ENCODE data around the gene MAP4.

MAP4 gene

GRCh38 chr3:47868306-47868705 lies 147.9 kb downstream of the MAP4 start:
- in situ Hi-C loops (cut with MboI; ENCODE audit: low sequenced_read_pairs), result loop anchor here (25.0 kb wide), 1 partner anchor 294 kb away; no protein-coding TSS in a partner anchor

GRCh38 chr3:47867451-47868044 lies 148.7 kb downstream of the MAP4 start:
- in situ Hi-C loops (cut with MboI; ENCODE audit: low sequenced_read_pairs), result loop anchor here (25.0 kb wide), 1 partner anchor 295 kb away; no protein-coding TSS in a partner anchor

DNA sequence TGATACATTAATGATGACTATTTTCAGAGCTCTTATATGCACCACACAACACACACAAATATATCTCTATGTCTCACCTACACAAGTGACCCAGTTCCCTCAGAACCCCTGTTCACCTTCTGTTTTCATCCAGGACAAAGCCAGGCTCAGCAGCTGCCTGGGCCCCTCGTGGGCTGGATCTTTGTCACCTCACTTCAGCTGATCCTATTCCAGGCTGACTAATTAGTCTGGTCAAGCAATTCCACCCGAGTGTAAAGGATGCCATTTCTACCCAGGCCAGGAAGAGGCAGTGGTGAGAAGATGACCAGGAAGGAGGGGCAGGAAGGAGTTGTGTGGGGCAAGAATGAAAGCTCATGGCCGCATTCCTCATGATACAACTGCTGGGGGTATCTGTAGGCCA lies 151.0 kb downstream of the MAP4 start:
- in situ Hi-C loops (cut with MboI; ENCODE audit: low sequenced_read_pairs), result loop anchor here (25.0 kb wide), 1 partner anchor 297 kb away; no protein-coding TSS in a partner anchor

GRCh38 chr3:47863391-47864128 lies 152.7 kb downstream of the MAP4 start:
- in situ Hi-C loops (cut with MboI; ENCODE audit: low sequenced_read_pairs), result loop anchor here (25.0 kb wide), 1 partner anchor 299 kb away; no protein-coding TSS in a partner anchor

- in situ Hi-C loops (cut with MboI; ENCODE audit: low sequenced_read_pairs), result loop anchor here (25.0 kb wide), 1 partner anchor 302 kb away; no protein-coding TSS in a partner anchor
Observed at GRCh38 chr3:47859956-47860605, 156.1 kb downstream of the MAP4 start.

DNA sequence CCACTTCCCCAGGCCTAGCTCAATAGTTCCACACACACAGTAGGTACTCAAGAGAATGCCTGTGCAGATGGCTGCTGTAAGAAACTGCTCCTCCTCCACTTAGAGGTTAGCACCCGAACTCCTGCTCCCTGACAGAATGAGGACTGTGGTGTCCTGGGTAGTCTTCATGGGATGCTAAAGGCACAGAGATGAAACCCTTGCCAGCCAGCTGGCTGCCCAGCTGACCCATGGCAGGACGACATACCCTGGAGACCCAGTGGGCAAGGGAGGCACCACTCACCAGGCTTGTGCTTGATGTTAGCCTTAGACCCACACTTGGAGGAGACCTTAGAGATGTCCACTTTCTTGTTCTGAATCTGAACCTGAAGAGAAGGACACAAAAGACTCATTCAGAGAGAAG lies 159.1 kb downstream of the MAP4 start:
- in situ Hi-C loops (cut with MboI; ENCODE audit: low sequenced_read_pairs), result loop anchor here (25.0 kb wide), 1 partner anchor 305 kb away; no protein-coding TSS in a partner anchor

GRCh38 chr3:47856669-47857068 lies 159.5 kb downstream of the MAP4 start:
- in situ Hi-C loops (cut with MboI; ENCODE audit: low sequenced_read_pairs), result loop anchor here (25.0 kb wide), 1 partner anchor 306 kb away; no protein-coding TSS in a partner anchor

- in situ Hi-C loops (cut with MboI; ENCODE audit: low sequenced_read_pairs), result loop anchor here (25.0 kb wide), 1 partner anchor 307 kb away; no protein-coding TSS in a partner anchor
Observed at GRCh38 chr3:47855461-47856383, 160.5 kb downstream of the MAP4 start.

DNA sequence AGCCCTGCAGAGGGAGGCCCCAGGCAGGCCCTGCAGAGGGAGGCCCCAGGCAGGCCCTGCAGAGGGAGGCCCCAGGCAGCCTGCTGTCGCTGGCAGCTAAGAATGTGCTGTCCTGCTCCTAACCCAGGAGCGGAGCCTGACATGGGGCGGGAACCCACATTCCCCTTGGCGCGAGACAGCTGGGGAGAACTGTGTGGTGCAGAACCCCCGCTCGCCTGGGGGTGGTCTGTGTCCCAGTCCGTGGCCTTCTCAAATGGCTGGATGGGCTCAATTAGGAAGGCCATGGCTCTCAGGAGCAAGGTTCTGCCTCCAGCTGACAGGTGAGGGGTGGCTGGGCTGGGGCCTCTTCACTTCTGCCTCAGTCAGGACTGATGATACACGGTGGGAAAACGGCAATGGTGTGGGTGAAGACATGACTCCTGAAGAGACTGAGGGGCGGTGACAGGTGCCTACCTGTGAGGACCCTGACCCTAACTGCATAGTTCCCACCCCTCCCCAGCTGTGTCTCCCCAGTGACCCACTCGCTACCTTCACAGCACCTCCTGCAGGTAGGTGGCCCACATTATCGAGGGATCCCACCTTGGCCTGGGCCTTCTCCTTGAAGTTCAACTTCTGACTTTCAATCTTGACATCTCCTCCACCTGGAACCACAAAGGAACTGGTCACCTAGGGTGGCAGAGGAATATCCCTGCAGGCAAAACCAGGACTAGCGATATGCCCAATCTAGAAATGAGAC lies 161.3 kb downstream of the MAP4 start:
- in situ Hi-C loops (cut with MboI; ENCODE audit: low sequenced_read_pairs), result loop anchor here (25.0 kb wide), 1 partner anchor 307 kb away; no protein-coding TSS in a partner anchor

- in situ Hi-C loops (cut with MboI; ENCODE audit: low sequenced_read_pairs), result loop anchor here (25.0 kb wide), 1 partner anchor 308 kb away; no protein-coding TSS in a partner anchor
Observed at GRCh38 chr3:47854267-47854666, 161.9 kb downstream of the MAP4 start.

GRCh38 chr3:47852604-47853602 lies 163.3 kb downstream of the MAP4 start:
- in situ Hi-C loops (cut with MboI; ENCODE audit: low sequenced_read_pairs), result loop anchor here (25.0 kb wide), 1 partner anchor 309 kb away; no protein-coding TSS in a partner anchor

DNA sequence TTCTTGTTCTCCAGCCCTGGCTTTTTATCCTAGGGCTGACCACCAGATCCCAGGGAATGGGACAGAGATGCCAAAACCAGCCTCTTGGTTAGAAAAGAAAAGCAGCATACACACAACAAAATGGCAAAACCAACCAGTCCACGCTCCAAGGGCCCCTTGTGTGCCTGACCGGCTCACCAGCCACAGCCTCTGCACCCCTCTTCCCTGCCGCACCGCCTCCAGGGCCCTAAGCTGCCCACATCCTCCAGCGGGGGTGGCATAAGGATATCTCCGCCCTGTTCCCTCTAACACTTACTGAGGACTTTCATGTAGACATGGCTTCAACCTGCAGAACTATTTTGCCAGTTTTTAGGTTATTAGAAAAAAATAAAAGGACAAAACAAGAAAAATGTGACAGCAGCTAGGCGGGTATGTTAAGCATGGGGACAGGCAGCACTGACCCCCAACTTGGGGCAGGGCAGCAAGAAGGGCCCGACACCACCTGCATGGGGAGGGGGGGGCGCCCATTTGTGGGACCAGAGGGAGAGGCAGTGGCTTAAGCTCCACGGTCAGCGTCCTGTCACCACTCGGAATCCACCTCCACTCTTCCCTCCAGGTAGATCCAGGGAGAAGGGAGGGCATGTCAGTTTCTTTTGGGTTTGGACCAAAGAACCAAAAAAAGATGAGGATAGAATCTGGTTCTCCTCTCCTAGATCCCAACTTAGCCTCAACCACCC lies 164.2 kb downstream of the MAP4 start:
- in situ Hi-C loops (cut with MboI; ENCODE audit: low sequenced_read_pairs), result loop anchor here (25.0 kb wide), 1 partner anchor 310 kb away; no protein-coding TSS in a partner anchor

- in situ Hi-C loops (cut with MboI; ENCODE audit: low sequenced_read_pairs), result loop anchor here (25.0 kb wide), 1 partner anchor 312 kb away; no protein-coding TSS in a partner anchor
Observed at GRCh38 chr3:47850564-47851410, 165.4 kb downstream of the MAP4 start.

- in situ Hi-C loops (cut with MboI; ENCODE audit: low sequenced_read_pairs), result loop anchor here (25.0 kb wide), 1 partner anchor 312 kb away; no protein-coding TSS in a partner anchor
Observed at GRCh38 chr3:47849699-47850563, 166.3 kb downstream of the MAP4 start.

GRCh38 chr3:47849186-47849698 lies 167.0 kb downstream of the MAP4 start:
- in situ Hi-C loops (cut with MboI; ENCODE audit: low sequenced_read_pairs), result no loop called here
